ENCODE data around the gene FLYWCH2. TPM values are rescaled to one million over a fixed set of nuclear protein-coding genes. Genes with fewer than 3 reads are reported as not detected.

The FLYWCH2 gene
- total and polyA plus RNA-seq, 7 donors = 14.1 to 39.4 (median 15.7) TPM

DNA sequence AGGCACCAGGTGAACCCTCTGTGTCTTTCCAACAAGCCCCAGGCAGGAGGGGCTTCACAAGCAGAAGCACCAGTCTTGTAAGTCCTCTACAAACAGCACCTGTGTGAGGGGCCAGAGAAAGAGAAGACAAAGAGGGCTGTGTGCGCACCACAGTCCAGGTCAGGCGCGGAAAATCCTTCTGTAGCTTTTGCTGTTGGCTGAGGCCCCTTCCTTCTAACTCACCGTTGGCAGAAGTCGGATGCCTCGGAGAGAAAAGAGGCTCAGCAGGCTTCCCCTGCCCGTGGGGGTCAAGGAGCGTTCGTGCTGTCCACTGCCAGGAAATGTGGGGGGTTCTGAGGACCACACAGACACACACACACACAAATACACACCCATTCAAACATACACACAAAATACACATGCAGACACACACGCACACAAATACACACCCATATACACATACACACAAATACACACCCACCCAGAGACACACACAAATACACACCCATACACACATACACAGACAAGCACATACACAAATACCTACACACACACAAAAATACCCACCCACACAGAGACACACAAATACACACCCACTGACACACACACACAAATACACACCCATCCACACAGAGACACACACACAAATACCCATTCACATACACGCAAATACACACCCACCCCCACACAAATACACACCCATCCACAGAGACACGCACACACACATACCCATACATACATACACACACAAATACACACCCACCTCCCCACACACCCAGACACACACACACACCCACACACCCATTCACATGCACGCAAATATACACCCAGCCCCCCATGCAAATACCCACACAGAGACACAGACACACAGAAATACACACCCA is 46.1 kb upstream of the FLYWCH2 start:
- Histone ChIP-seq H3K4me1 (no peaks in the 10 kb centered on the region), H3K27ac (no peak overlapping the region), H3K27me3 (ENCODE audit: insufficient read depth in 3 of 3, low read length in 2 of 3) (peaks cover 0 to 18% (median 0%) of the 10 kb centered on the region in 3 donors), H3K9me3 (no peaks in the 10 kb centered on the region), H3K36me3 (ENCODE audit: insufficient read depth in 1 of 2, low read depth in 1 of 2) (no peaks in the 10 kb centered on the region), H3K4me3 (no peak overlapping the region)
- intact Hi-C loops (cut with DNase I) = no loop called here
- WGBS, 3 donors = 56 to 63% (median 56%) methylated on average over 13 of the region's 13 CpGs
- DNase-seq (peak in 1 of 2 donors; percentile 14), ATAC-seq (no peak)
- TF ChIP-seq, protein P1, sequence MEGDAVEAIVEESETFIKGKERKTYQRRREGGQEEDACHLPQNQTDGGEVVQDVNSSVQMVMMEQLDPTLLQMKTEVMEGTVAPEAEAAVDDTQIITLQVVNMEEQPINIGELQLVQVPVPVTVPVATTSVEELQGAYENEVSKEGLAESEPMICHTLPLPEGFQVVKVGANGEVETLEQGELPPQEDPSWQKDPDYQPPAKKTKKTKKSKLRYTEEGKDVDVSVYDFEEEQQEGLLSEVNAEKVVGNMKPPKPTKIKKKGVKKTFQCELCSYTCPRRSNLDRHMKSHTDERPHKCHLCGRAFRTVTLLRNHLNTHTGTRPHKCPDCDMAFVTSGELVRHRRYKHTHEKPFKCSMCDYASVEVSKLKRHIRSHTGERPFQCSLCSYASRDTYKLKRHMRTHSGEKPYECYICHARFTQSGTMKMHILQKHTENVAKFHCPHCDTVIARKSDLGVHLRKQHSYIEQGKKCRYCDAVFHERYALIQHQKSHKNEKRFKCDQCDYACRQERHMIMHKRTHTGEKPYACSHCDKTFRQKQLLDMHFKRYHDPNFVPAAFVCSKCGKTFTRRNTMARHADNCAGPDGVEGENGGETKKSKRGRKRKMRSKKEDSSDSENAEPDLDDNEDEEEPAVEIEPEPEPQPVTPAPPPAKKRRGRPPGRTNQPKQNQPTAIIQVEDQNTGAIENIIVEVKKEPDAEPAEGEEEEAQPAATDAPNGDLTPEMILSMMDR (IDR thresholded peaks at IDR 0.05) = no peak

DNA sequence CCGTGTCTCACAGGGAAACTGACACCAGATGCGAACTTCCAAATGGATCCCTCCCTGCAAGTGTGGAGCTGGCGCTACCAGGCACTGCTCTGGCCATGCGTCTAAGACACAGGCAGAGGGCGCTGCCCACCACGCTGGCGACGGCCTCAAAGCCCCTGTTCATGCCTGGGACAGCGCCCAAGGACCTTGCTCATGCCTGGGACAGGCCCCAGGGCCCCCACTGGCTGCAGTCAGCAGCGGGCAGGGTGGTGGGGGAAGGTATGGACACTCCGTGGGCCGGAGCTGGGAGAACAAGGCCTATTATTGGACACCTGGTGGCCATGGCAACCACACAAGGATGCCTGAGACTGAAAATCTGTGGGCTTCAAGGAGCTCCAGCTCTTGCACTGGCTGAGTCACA is 44.1 kb upstream of the FLYWCH2 start:
- H3K27me3 ChIP-seq (ENCODE audit: insufficient read depth in 3 of 3, low read length in 2 of 3) = peaks cover 0 to 9% (median 0%) of the 10 kb centered on the region in 3 donors
- no peaks in the 10 kb centered on the region for H3K4me1 ChIP-seq
- peak; percentile 70 to 78 (median 78) for ATAC-seq
- DNase-seq = peak; percentile 56 to 75
- WGBS, 3 donors = 3 to 7% (median 4%) methylated on average over 12 of the region's 12 CpGs
- H3K9me3 ChIP-seq = no peaks in the 10 kb centered on the region
- TF ChIP-seq, protein P1 (IDR thresholded peaks at IDR 0.05) = peak; percentile 62
- no peaks in the 10 kb centered on the region for H3K36me3 ChIP-seq (ENCODE audit: insufficient read depth in 1 of 2, low read depth in 1 of 2)
- no peak overlapping the region for H3K4me3 ChIP-seq
- intact Hi-C loops (cut with DNase I) = no loop called here
- no peak overlapping the region for H3K27ac ChIP-seq

DNA sequence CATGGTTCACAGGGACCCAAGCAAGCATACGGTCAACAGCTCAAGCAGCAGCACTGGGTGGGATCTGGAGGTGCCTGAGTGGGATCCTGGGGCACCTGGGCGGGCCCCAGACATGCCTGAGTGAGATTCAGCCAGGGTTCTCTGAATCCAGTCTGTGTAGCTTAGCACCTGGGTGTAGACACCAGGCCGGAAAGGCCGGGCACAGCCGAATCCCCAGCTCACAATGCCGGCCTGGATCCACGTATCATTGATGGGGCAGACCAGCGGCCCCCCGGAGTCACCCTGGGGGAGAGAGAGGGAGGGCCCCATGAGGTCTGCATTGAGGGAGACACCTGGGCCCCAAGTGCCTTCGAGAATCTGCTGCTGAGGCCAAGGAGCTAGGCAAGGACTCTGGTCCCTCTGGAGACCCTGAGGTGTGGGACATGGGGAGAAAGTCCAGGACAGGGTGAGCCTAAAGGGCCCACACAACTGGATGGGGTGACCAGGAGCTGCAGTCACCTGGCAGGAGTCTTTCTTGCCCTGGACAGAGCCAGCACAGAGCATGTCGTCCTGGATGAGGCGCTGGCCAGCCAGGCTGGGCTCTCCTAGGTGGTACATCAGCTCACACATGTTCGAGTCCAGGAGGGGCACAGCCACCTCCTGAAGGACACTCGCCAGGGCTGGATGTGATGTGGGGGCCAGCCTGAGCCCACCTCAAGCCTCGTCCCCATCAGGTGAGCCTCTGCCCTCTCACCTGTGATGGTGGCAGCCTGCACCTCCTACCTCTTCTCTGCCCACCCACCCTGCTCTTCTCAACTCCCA is 43.2 kb upstream of the FLYWCH2 start:
- Histone ChIP-seq H3K27me3 (ENCODE audit: insufficient read depth in 3 of 3, low read length in 2 of 3) (peaks cover 0 to 7% (median 0%) of the 10 kb centered on the region in 3 donors), H3K9me3 (no peaks in the 10 kb centered on the region), H3K4me1 (no peaks in the 10 kb centered on the region), H3K4me3 (no peak overlapping the region), H3K36me3 (ENCODE audit: insufficient read depth in 1 of 2, low read depth in 1 of 2) (no peaks in the 10 kb centered on the region), H3K27ac (no peak overlapping the region)
- intact Hi-C loops (cut with DNase I) = no loop called here
- peak in 1 of 2 donors; percentile 30 for DNase-seq
- no peak for ATAC-seq
- 82 to 83% (median 82%) methylated on average over 15 of the region's 15 CpGs for WGBS, 3 donors
- TF ChIP-seq, protein P1 (IDR thresholded peaks at IDR 0.05) = no peak

DNA sequence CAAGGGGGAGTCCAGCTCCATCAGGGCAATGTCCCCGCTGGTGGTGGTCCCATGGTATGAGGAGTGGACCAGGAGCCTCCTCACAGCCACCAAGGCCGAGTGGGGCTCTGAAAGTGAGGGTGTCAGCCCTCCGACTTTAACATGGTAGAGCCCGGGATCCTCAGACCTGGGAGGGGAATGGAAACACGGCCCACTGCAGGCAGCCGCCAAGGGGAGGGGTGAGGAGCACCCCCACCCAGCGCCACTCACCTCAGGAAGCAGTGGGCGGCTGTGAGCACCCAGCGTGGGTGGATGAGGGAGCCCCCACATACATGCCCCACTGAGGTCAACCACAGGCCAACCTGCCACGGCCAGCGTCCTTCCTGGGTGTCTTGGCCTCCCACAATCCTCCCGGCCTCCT is 42.1 kb upstream of the FLYWCH2 start:
- Histone ChIP-seq H3K27ac (no peak overlapping the region), H3K9me3 (no peaks in the 10 kb centered on the region), H3K36me3 (ENCODE audit: insufficient read depth in 1 of 2, low read depth in 1 of 2) (no peaks in the 10 kb centered on the region), H3K4me3 (no peak overlapping the region), H3K27me3 (ENCODE audit: insufficient read depth in 3 of 3, low read length in 2 of 3) (peaks cover 0 to 7% (median 0%) of the 10 kb centered on the region in 3 donors), H3K4me1 (no peaks in the 10 kb centered on the region)
- DNase-seq = peak in 1 of 2 donors; percentile 36
- no peak for ATAC-seq
- TF ChIP-seq, protein P1 (IDR thresholded peaks at IDR 0.05) = no peak
- intact Hi-C loops (cut with DNase I) = no loop called here
- 67 to 89% (median 79%) methylated on average over 11 to 12 of the region's 12 CpGs for WGBS, 3 donors
